ENCODE results near the gene NSUN5.

DNA sequence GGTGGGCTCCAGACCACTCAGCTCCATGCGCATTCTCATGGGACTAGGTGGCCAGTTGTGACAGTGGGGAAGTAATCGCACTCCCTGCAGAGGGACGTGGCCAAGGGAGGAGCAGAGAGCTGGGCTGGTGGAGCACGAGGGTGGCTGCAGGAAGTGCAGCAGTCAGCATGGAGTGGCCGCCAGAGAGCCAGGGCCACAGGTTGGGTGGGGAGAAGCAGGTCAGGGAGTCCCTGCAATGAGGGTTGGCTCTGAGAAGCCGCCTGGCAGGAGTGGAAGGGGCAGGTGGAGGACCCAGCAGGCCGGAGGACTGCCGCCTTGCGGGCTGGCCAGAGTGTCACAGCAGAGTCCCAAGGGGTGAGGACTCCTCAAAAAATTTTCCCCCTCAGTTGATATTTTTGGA is 45.6 kb upstream of the NSUN5 start:
- TF ChIP-seq, protein P1, sequence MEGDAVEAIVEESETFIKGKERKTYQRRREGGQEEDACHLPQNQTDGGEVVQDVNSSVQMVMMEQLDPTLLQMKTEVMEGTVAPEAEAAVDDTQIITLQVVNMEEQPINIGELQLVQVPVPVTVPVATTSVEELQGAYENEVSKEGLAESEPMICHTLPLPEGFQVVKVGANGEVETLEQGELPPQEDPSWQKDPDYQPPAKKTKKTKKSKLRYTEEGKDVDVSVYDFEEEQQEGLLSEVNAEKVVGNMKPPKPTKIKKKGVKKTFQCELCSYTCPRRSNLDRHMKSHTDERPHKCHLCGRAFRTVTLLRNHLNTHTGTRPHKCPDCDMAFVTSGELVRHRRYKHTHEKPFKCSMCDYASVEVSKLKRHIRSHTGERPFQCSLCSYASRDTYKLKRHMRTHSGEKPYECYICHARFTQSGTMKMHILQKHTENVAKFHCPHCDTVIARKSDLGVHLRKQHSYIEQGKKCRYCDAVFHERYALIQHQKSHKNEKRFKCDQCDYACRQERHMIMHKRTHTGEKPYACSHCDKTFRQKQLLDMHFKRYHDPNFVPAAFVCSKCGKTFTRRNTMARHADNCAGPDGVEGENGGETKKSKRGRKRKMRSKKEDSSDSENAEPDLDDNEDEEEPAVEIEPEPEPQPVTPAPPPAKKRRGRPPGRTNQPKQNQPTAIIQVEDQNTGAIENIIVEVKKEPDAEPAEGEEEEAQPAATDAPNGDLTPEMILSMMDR (IDR thresholded peaks at IDR 0.05) = no peak
- TF ChIP-seq POLR2AphosphoS5 (IDR thresholded peaks at IDR 0.05; ENCODE audit: low read depth, low read length) (no peak), SIN3A (IDR thresholded peaks at IDR 0.05; ENCODE audit: borderline replicate concordance, insufficient read depth, low read depth, low read length) (no peak), TCF7L2 (IDR thresholded peaks at IDR 0.05; ENCODE audit: low read depth, low read length) (no peak)
- TF ChIP-seq, protein P2, sequence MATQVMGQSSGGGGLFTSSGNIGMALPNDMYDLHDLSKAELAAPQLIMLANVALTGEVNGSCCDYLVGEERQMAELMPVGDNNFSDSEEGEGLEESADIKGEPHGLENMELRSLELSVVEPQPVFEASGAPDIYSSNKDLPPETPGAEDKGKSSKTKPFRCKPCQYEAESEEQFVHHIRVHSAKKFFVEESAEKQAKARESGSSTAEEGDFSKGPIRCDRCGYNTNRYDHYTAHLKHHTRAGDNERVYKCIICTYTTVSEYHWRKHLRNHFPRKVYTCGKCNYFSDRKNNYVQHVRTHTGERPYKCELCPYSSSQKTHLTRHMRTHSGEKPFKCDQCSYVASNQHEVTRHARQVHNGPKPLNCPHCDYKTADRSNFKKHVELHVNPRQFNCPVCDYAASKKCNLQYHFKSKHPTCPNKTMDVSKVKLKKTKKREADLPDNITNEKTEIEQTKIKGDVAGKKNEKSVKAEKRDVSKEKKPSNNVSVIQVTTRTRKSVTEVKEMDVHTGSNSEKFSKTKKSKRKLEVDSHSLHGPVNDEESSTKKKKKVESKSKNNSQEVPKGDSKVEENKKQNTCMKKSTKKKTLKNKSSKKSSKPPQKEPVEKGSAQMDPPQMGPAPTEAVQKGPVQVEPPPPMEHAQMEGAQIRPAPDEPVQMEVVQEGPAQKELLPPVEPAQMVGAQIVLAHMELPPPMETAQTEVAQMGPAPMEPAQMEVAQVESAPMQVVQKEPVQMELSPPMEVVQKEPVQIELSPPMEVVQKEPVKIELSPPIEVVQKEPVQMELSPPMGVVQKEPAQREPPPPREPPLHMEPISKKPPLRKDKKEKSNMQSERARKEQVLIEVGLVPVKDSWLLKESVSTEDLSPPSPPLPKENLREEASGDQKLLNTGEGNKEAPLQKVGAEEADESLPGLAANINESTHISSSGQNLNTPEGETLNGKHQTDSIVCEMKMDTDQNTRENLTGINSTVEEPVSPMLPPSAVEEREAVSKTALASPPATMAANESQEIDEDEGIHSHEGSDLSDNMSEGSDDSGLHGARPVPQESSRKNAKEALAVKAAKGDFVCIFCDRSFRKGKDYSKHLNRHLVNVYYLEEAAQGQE (IDR thresholded peaks at IDR 0.05; ENCODE audit: insufficient read depth in 1 of 2, low read depth in 2 of 2, low read length in 1 of 2) = no peak
